ENCODE results near the gene EYS.

The EYS gene

DNA sequence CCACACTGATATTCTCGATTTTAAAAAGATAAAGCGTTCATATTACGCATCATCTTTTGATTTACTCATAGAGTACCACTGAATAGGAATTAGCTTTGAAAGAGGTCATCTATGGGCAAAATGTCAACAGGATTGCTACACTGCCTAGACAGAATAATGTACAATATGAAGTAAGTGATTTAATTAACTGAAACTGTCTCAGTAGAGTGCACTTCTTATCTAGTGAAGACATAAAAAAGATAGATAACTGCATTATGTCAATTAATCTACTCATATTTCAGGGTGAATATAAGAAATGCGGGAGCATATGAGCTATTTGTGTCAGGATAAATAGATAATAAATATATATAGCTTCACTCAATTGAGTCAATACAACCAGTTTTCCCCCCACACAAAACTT is 723.9 kb downstream of the EYS start:
- H3K4me3 ChIP-seq (ENCODE audit: low read depth, low read length) = no peak overlapping the region
- H3K4me1 ChIP-seq (ENCODE audit: control insufficient read depth, insufficient read depth, low read length) = peaks cover 2% of the 10 kb centered on the region
- H3K27me3 ChIP-seq (ENCODE audit: control insufficient read depth, insufficient read depth, low read length) = no peaks in the 10 kb centered on the region
- no peak overlapping the region for H3K27ac ChIP-seq (ENCODE audit: low read depth, low read length)
- no peaks in the 10 kb centered on the region for H3K36me3 ChIP-seq (ENCODE audit: control insufficient read depth, insufficient read depth, low read length)
- no peak overlapping the region for H3K9ac ChIP-seq (ENCODE audit: low read length)
- H3K9me3 ChIP-seq (ENCODE audit: control insufficient read depth, insufficient read depth, low read depth, low read length) = no peaks in the 10 kb centered on the region

DNA sequence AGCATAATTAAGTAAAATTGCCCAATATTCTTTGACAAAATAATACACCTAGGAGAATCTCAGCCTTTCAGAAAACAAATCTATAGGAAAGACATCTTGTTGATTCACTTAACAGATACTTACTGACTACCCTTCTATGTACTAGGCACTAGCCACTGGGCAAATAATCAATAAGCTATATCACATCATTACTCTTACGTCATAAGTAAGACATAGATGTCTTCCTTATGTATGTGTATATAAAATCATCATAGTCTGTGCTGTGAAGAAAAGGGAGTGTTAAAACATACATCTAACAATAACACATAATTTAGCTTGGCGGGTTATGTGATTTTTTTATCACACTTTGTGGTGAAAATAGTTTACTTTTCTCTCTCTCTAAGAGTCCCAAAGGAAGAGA is 733.9 kb downstream of the EYS start:
- Histone ChIP-seq H3K9me3 (ENCODE audit: control insufficient read depth, insufficient read depth, low read depth, low read length) (no peaks in the 10 kb centered on the region), H3K36me3 (ENCODE audit: control insufficient read depth, insufficient read depth, low read length) (no peaks in the 10 kb centered on the region), H3K4me1 (ENCODE audit: control insufficient read depth, insufficient read depth, low read length) (no peaks in the 10 kb centered on the region), H3K27ac (ENCODE audit: low read depth, low read length) (no peak overlapping the region), H3K4me3 (ENCODE audit: low read depth, low read length) (no peak overlapping the region), H3K9ac (ENCODE audit: low read length) (no peak overlapping the region), H3K27me3 (ENCODE audit: control insufficient read depth, insufficient read depth, low read length) (no peaks in the 10 kb centered on the region)

GRCh38 chr6:64969139-64969538 is 737.9 kb downstream of the EYS start:
- H3K27me3 ChIP-seq (ENCODE audit: control insufficient read depth, insufficient read depth, low read length) = no peaks in the 10 kb centered on the region
- H3K36me3 ChIP-seq (ENCODE audit: control insufficient read depth, insufficient read depth, low read length) = no peaks in the 10 kb centered on the region
- H3K27ac ChIP-seq (ENCODE audit: low read depth, low read length) = no peak overlapping the region
- no peak overlapping the region for H3K9ac ChIP-seq (ENCODE audit: low read length)
- H3K4me3 ChIP-seq (ENCODE audit: low read depth, low read length) = no peak overlapping the region
- no peaks in the 10 kb centered on the region for H3K4me1 ChIP-seq (ENCODE audit: control insufficient read depth, insufficient read depth, low read length)
- no peaks in the 10 kb centered on the region for H3K9me3 ChIP-seq (ENCODE audit: control insufficient read depth, insufficient read depth, low read depth, low read length)

- H3K9me3 ChIP-seq (ENCODE audit: control insufficient read depth, insufficient read depth, low read depth, low read length) = no peaks in the 10 kb centered on the region
- H3K27me3 ChIP-seq (ENCODE audit: control insufficient read depth, insufficient read depth, low read length) = no peaks in the 10 kb centered on the region
- H3K36me3 ChIP-seq (ENCODE audit: control insufficient read depth, insufficient read depth, low read length) = no peaks in the 10 kb centered on the region
- no peaks in the 10 kb centered on the region for H3K4me1 ChIP-seq (ENCODE audit: control insufficient read depth, insufficient read depth, low read length)
- no peak overlapping the region for H3K27ac ChIP-seq (ENCODE audit: low read depth, low read length)
- no peak overlapping the region for H3K9ac ChIP-seq (ENCODE audit: low read length)
- H3K4me3 ChIP-seq (ENCODE audit: low read depth, low read length) = no peak overlapping the region
Measured at GRCh38 chr6:64955435-64955848, 751.6 kb downstream of the EYS start.

DNA sequence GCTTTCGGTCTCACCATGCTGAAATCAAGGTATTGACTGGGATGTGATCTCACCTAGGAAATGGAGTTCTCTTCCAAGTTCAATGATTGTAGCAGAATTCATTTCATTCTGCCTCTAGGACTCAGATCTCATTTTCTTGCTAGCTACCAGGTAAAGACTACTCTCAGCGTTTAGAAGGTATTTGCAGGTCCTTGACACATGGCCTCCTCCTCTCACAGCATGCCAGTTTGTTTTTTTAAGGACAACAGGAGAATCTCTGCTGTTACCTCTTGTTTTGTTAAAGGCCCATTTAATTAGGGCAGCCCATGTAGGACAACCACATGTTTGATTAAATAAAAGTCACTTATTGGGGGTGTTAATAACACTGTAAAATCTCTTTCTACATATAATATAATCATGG is 757.8 kb downstream of the EYS start:
- Histone ChIP-seq H3K9me3 (ENCODE audit: control insufficient read depth, insufficient read depth, low read depth, low read length) (no peaks in the 10 kb centered on the region), H3K36me3 (ENCODE audit: control insufficient read depth, insufficient read depth, low read length) (no peaks in the 10 kb centered on the region), H3K27ac (ENCODE audit: low read depth, low read length) (no peak overlapping the region), H3K4me3 (ENCODE audit: low read depth, low read length) (no peak overlapping the region), H3K9ac (ENCODE audit: low read length) (no peak overlapping the region), H3K27me3 (ENCODE audit: control insufficient read depth, insufficient read depth, low read length) (no peaks in the 10 kb centered on the region), H3K4me1 (ENCODE audit: control insufficient read depth, insufficient read depth, low read length) (no peaks in the 10 kb centered on the region)

- Histone ChIP-seq H3K9me3 (ENCODE audit: control insufficient read depth, insufficient read depth, low read depth, low read length) (no peaks in the 10 kb centered on the region), H3K27me3 (ENCODE audit: control insufficient read depth, insufficient read depth, low read length) (no peaks in the 10 kb centered on the region), H3K36me3 (ENCODE audit: control insufficient read depth, insufficient read depth, low read length) (no peaks in the 10 kb centered on the region)
Measured at GRCh38 chr6:64948261-64948660, 758.8 kb downstream of the EYS start.

GRCh38 chr6:64945450-64945849 is 761.6 kb downstream of the EYS start:
- Histone ChIP-seq H3K4me1 (ENCODE audit: control insufficient read depth, insufficient read depth, low read length) (no peaks in the 10 kb centered on the region), H3K27me3 (ENCODE audit: control insufficient read depth, insufficient read depth, low read length) (no peaks in the 10 kb centered on the region), H3K9ac (ENCODE audit: low read length) (no peak overlapping the region), H3K27ac (ENCODE audit: low read depth, low read length) (no peak overlapping the region), H3K9me3 (ENCODE audit: control insufficient read depth, insufficient read depth, low read depth, low read length) (no peaks in the 10 kb centered on the region), H3K36me3 (ENCODE audit: control insufficient read depth, insufficient read depth, low read length) (no peaks in the 10 kb centered on the region), H3K4me3 (ENCODE audit: low read depth, low read length) (no peak overlapping the region)

More at GRCh38 chr6:64948261-64948660, 758.8 kb downstream of the EYS start:
- no peak overlapping the region for H3K27ac ChIP-seq (ENCODE audit: low read depth, low read length)
- no peak overlapping the region for H3K9ac ChIP-seq (ENCODE audit: low read length)
- H3K4me3 ChIP-seq (ENCODE audit: low read depth, low read length) = no peak overlapping the region
- no peaks in the 10 kb centered on the region for H3K4me1 ChIP-seq (ENCODE audit: control insufficient read depth, insufficient read depth, low read length)

DNA sequence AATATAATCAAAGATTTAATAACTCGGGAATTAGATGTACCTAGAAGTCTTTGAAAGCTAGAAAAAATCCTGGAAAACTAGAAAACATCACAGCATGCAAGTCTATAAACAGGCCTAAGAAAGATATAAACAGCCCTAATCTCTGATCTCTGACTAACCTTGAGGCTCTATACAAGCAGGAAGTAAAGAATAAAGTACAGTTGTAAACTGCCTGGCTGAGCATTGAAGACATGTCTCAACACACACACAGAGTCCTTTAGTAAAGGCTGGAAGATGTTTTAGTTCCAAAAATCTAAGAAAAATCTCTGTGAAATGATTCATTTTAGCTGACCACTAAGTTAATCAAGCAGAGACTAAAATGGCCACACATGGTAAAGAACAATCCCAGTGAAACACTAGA is 774.5 kb downstream of the EYS start:
- Histone ChIP-seq H3K4me1 (ENCODE audit: control insufficient read depth, insufficient read depth, low read length) (no peaks in the 10 kb centered on the region), H3K36me3 (ENCODE audit: control insufficient read depth, insufficient read depth, low read length) (no peaks in the 10 kb centered on the region), H3K27ac (ENCODE audit: low read depth, low read length) (no peak overlapping the region), H3K9ac (ENCODE audit: low read length) (no peak overlapping the region), H3K4me3 (ENCODE audit: low read depth, low read length) (no peak overlapping the region), H3K9me3 (ENCODE audit: control insufficient read depth, insufficient read depth, low read depth, low read length) (no peaks in the 10 kb centered on the region), H3K27me3 (ENCODE audit: control insufficient read depth, insufficient read depth, low read length) (no peaks in the 10 kb centered on the region)

GRCh38 chr6:64930681-64931080 is 776.3 kb downstream of the EYS start:
- Histone ChIP-seq H3K36me3 (ENCODE audit: control insufficient read depth, insufficient read depth, low read length) (no peaks in the 10 kb centered on the region), H3K4me3 (ENCODE audit: low read depth, low read length) (no peak overlapping the region), H3K4me1 (ENCODE audit: control insufficient read depth, insufficient read depth, low read length) (no peaks in the 10 kb centered on the region), H3K27ac (ENCODE audit: low read depth, low read length) (no peak overlapping the region), H3K9ac (ENCODE audit: low read length) (no peak overlapping the region), H3K9me3 (ENCODE audit: control insufficient read depth, insufficient read depth, low read depth, low read length) (no peaks in the 10 kb centered on the region), H3K27me3 (ENCODE audit: control insufficient read depth, insufficient read depth, low read length) (no peaks in the 10 kb centered on the region)

DNA sequence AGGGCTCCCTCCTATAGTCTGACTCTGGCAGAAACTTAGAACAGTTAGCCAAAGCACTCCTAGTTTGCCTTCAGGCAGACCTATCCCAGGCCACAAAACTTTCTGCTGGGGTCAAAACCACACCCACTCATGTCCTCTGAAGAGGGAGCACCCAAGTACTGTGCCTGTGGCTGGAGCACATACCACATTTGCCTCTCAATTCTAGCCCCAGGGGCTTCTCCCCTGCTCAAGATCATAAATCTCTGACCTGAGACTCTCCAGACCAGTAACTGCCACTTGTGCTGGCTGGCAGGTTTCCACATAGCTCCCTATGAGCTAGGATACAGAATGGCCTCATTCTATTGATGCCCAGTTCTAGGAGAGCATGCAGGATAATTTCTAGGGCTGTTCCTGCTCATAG is 781.0 kb downstream of the EYS start:
- H3K4me3 ChIP-seq (ENCODE audit: low read depth, low read length) = no peak overlapping the region
- no peak overlapping the region for H3K9ac ChIP-seq (ENCODE audit: low read length)
- H3K9me3 ChIP-seq (ENCODE audit: control insufficient read depth, insufficient read depth, low read depth, low read length) = no peaks in the 10 kb centered on the region
- H3K36me3 ChIP-seq (ENCODE audit: control insufficient read depth, insufficient read depth, low read length) = no peaks in the 10 kb centered on the region
- H3K4me1 ChIP-seq (ENCODE audit: control insufficient read depth, insufficient read depth, low read length) = no peaks in the 10 kb centered on the region
- no peaks in the 10 kb centered on the region for H3K27me3 ChIP-seq (ENCODE audit: control insufficient read depth, insufficient read depth, low read length)
- no peak overlapping the region for H3K27ac ChIP-seq (ENCODE audit: low read depth, low read length)

DNA sequence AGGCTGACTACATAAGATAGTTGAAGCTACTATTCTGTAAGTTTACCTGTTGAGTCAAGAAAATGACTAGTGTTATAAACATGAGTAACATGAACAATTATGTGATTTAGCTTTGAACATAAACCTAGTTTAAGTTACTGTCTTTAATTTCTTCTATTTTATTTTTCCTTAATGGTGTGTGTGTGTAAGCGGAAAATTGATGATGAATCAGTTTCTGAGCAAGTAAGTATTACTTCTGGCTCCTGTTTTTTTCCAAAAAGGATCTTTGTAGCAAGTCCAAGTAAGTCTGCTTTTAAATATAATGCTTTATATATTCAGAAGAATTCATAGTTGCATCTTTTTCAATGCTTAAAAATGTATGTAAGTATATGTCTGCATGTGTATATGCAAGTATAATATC is 786.8 kb downstream of the EYS start:
- no peak overlapping the region for H3K9ac ChIP-seq (ENCODE audit: low read length)
- no peaks in the 10 kb centered on the region for H3K9me3 ChIP-seq (ENCODE audit: control insufficient read depth, insufficient read depth, low read depth, low read length)
- no peaks in the 10 kb centered on the region for H3K27me3 ChIP-seq (ENCODE audit: control insufficient read depth, insufficient read depth, low read length)
- no peaks in the 10 kb centered on the region for H3K4me1 ChIP-seq (ENCODE audit: control insufficient read depth, insufficient read depth, low read length)
- no peak overlapping the region for H3K4me3 ChIP-seq (ENCODE audit: low read depth, low read length)
- H3K27ac ChIP-seq (ENCODE audit: low read depth, low read length) = no peak overlapping the region
- no peaks in the 10 kb centered on the region for H3K36me3 ChIP-seq (ENCODE audit: control insufficient read depth, insufficient read depth, low read length)

DNA sequence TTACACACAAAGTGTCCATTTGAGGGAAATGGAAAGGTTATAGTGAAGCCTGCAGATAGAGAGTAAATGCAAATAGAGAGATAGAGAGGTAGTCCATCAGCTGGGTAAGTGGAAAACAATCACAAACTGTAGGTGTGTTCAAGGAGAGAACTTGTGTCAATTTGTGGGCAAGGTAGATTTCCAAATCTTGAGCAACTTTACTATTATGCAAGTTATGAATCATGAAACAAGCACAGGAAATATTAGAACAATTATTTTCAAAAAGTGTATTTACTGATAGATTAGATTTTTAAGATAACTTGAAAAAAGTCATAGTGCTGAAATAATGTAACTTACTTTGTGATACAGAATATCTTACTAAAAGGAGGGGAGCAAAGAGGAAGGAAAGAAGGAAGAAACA is 792.9 kb downstream of the EYS start:
- no peak overlapping the region for H3K27ac ChIP-seq (ENCODE audit: low read depth, low read length)
- no peak overlapping the region for H3K9ac ChIP-seq (ENCODE audit: low read length)

More for the DNA sequence above, 792.9 kb downstream of the EYS start:
- no peaks in the 10 kb centered on the region for H3K9me3 ChIP-seq (ENCODE audit: control insufficient read depth, insufficient read depth, low read depth, low read length)
- H3K4me1 ChIP-seq (ENCODE audit: control insufficient read depth, insufficient read depth, low read length) = no peaks in the 10 kb centered on the region
- no peak overlapping the region for H3K4me3 ChIP-seq (ENCODE audit: low read depth, low read length)
- no peaks in the 10 kb centered on the region for H3K27me3 ChIP-seq (ENCODE audit: control insufficient read depth, insufficient read depth, low read length)
- H3K36me3 ChIP-seq (ENCODE audit: control insufficient read depth, insufficient read depth, low read length) = no peaks in the 10 kb centered on the region
